Measurements from ENCODE around the gene RIPK3. TPM values are rescaled to one million over a fixed set of nuclear protein-coding genes. Genes with fewer than 3 reads are reported as not detected.
A peak's percentile ranks its signal among the peaks of the same experiment; 100 is the strongest.
"Not testable (repeated sequence)": the region's sequence is repeated elsewhere in the genome, so short reads cannot be mapped to it uniquely, and the experiment has no call there.

The RIPK3 gene
- total RNA-seq, 1 donor from 2014 or later = 14.5 TPM

GRCh38 chr14:24332268-24332993, 7.4 kb downstream of the RIPK3 start:
- Mint-ChIP-seq H3K27ac (peak overlapping the region; percentile 27), H3K9me3 (no peaks in the 10 kb centered on the region), H3K27me3 (ENCODE audit: insufficient read depth) (peaks cover 29% of the 10 kb centered on the region), H3K36me3 (ENCODE audit: low read depth) (peaks cover 17% of the 10 kb centered on the region), H3K4me1 (ENCODE audit: low read depth) (peaks cover 58% of the 10 kb centered on the region), H3K4me3 (peak overlapping the region; percentile 80)
- intact Hi-C loops (cut with micrococcal nuclease) = loop anchor here (1.0 to 10.0 kb wide), 5 partner anchors 20 to 342 kb away; partner anchors contain the start of genes RABGGTA and TINF2
- DNase-seq (ENCODE audit: low spot score) = peak; percentile 79

GRCh38 chr14:24331731-24332267, 8.0 kb downstream of the RIPK3 start:
- peak overlapping the region; percentile 80 for H3K4me3 Mint-ChIP-seq
- H3K4me1 Mint-ChIP-seq (ENCODE audit: low read depth) = peaks cover 63% of the 10 kb centered on the region
- no peak for DNase-seq (ENCODE audit: low spot score)
- H3K27ac Mint-ChIP-seq = peak overlapping the region; percentile 27
- intact Hi-C loops (cut with micrococcal nuclease) = loop anchor here (1.0 to 10.0 kb wide), 5 partner anchors 19 to 343 kb away; partner anchors contain the start of genes RABGGTA and TINF2
- H3K9me3 Mint-ChIP-seq = no peaks in the 10 kb centered on the region
- peaks cover 12% of the 10 kb centered on the region for H3K36me3 Mint-ChIP-seq (ENCODE audit: low read depth)
- peaks cover 32% of the 10 kb centered on the region for H3K27me3 Mint-ChIP-seq (ENCODE audit: insufficient read depth)

- Mint-ChIP-seq H3K9me3 (no peaks in the 10 kb centered on the region), H3K27ac (no peak overlapping the region), H3K36me3 (ENCODE audit: low read depth) (peaks cover 6% of the 10 kb centered on the region), H3K27me3 (ENCODE audit: insufficient read depth) (peaks cover 28% of the 10 kb centered on the region), H3K4me1 (ENCODE audit: low read depth) (peaks cover 58% of the 10 kb centered on the region), H3K4me3 (no peak overlapping the region)
- intact Hi-C loops (cut with micrococcal nuclease) = loop anchor here (10.0 kb wide), 1 partner anchor 344 kb away; no protein-coding TSS in a partner anchor
- no peak for DNase-seq (ENCODE audit: low spot score)
Measured at GRCh38 chr14:24330973-24331674, 8.7 kb downstream of the RIPK3 start.

GRCh38 chr14:24329736-24330135, 10.1 kb downstream of the RIPK3 start:
- intact Hi-C loops (cut with micrococcal nuclease) = loop anchor here (10.0 kb wide), 1 partner anchor 345 kb away; no protein-coding TSS in a partner anchor
- Mint-ChIP-seq H3K9me3 (no peaks in the 10 kb centered on the region), H3K4me3 (no peak overlapping the region), H3K27ac (peak overlapping the region; percentile 7), H3K4me1 (ENCODE audit: low read depth) (peaks cover 48% of the 10 kb centered on the region), H3K36me3 (ENCODE audit: low read depth) (no peaks in the 10 kb centered on the region), H3K27me3 (ENCODE audit: insufficient read depth) (peaks cover 23% of the 10 kb centered on the region)
- DNase-seq (ENCODE audit: low spot score) = no peak

- intact Hi-C loops (cut with micrococcal nuclease) = no loop called here
- H3K36me3 Mint-ChIP-seq (ENCODE audit: low read depth) = no peaks in the 10 kb centered on the region
- DNase-seq (ENCODE audit: low spot score) = no peak
- no peak overlapping the region for H3K4me3 Mint-ChIP-seq
- peaks cover 21% of the 10 kb centered on the region for H3K27me3 Mint-ChIP-seq (ENCODE audit: insufficient read depth)
- H3K9me3 Mint-ChIP-seq = no peaks in the 10 kb centered on the region
- no peak overlapping the region for H3K27ac Mint-ChIP-seq
- peaks cover 48% of the 10 kb centered on the region for H3K4me1 Mint-ChIP-seq (ENCODE audit: low read depth)
Measured at GRCh38 chr14:24329073-24329663, 10.6 kb downstream of the RIPK3 start.

GRCh38 chr14:24327914-24328313, 11.9 kb downstream of the RIPK3 start:
- intact Hi-C loops (cut with micrococcal nuclease) = loop anchor here (1.0 kb wide), 1 partner anchor 103 kb away; no protein-coding TSS in a partner anchor
- H3K36me3 Mint-ChIP-seq (ENCODE audit: low read depth); H3K9me3 Mint-ChIP-seq; H3K4me3 Mint-ChIP-seq; H3K27ac Mint-ChIP-seq; DNase-seq (ENCODE audit: low spot score): not testable (repeated sequence)
- H3K4me1 Mint-ChIP-seq (ENCODE audit: low read depth) = peaks cover 47% of the 10 kb centered on the region
- peaks cover 12% of the 10 kb centered on the region for H3K27me3 Mint-ChIP-seq (ENCODE audit: insufficient read depth)

- Mint-ChIP-seq H3K4me3 (no peak overlapping the region), H3K27me3 (ENCODE audit: insufficient read depth) (peaks cover 12% of the 10 kb centered on the region), H3K27ac (no peak overlapping the region), H3K36me3 (ENCODE audit: low read depth) (no peaks in the 10 kb centered on the region), H3K9me3 (no peaks in the 10 kb centered on the region), H3K4me1 (ENCODE audit: low read depth) (peaks cover 41% of the 10 kb centered on the region)
- intact Hi-C loops (cut with micrococcal nuclease) = no loop called here
- DNase-seq (ENCODE audit: low spot score) = no peak
Measured at GRCh38 chr14:24327303-24327702, 12.5 kb downstream of the RIPK3 start.

- no peak for DNase-seq (ENCODE audit: low spot score)
- Mint-ChIP-seq H3K27me3 (ENCODE audit: insufficient read depth) (peaks cover 11% of the 10 kb centered on the region), H3K9me3 (no peaks in the 10 kb centered on the region), H3K36me3 (ENCODE audit: low read depth) (no peaks in the 10 kb centered on the region), H3K4me1 (ENCODE audit: low read depth) (peaks cover 32% of the 10 kb centered on the region), H3K4me3 (no peak overlapping the region), H3K27ac (no peak overlapping the region)
- intact Hi-C loops (cut with micrococcal nuclease) = no loop called here
Measured at GRCh38 chr14:24325963-24326362, 13.8 kb downstream of the RIPK3 start.

GRCh38 chr14:24325041-24325530, 14.7 kb downstream of the RIPK3 start:
- intact Hi-C loops (cut with micrococcal nuclease) = no loop called here
- no peak for DNase-seq (ENCODE audit: low spot score)
- peaks cover 27% of the 10 kb centered on the region for H3K4me1 Mint-ChIP-seq (ENCODE audit: low read depth)
- no peak overlapping the region for H3K4me3 Mint-ChIP-seq
- peaks cover 5% of the 10 kb centered on the region for H3K27me3 Mint-ChIP-seq (ENCODE audit: insufficient read depth)
- no peaks in the 10 kb centered on the region for H3K36me3 Mint-ChIP-seq (ENCODE audit: low read depth)
- no peaks in the 10 kb centered on the region for H3K9me3 Mint-ChIP-seq
- H3K27ac Mint-ChIP-seq = no peak overlapping the region

GRCh38 chr14:24324024-24324423, 15.8 kb downstream of the RIPK3 start:
- Mint-ChIP-seq H3K4me3 (no peak overlapping the region), H3K4me1 (ENCODE audit: low read depth) (peaks cover 16% of the 10 kb centered on the region), H3K27ac (no peak overlapping the region), H3K36me3 (ENCODE audit: low read depth) (no peaks in the 10 kb centered on the region), H3K27me3 (ENCODE audit: insufficient read depth) (peaks cover 7% of the 10 kb centered on the region), H3K9me3 (no peaks in the 10 kb centered on the region)
- intact Hi-C loops (cut with micrococcal nuclease) = no loop called here
- DNase-seq (ENCODE audit: low spot score) = no peak

GRCh38 chr14:24323341-24323740, 16.4 kb downstream of the RIPK3 start:
- H3K27ac Mint-ChIP-seq = no peak overlapping the region
- H3K9me3 Mint-ChIP-seq = no peaks in the 10 kb centered on the region
- H3K27me3 Mint-ChIP-seq (ENCODE audit: insufficient read depth) = peaks cover 7% of the 10 kb centered on the region
- H3K4me1 Mint-ChIP-seq (ENCODE audit: low read depth) = peaks cover 9% of the 10 kb centered on the region
- intact Hi-C loops (cut with micrococcal nuclease) = no loop called here
- DNase-seq (ENCODE audit: low spot score) = no peak
- no peak overlapping the region for H3K4me3 Mint-ChIP-seq
- no peaks in the 10 kb centered on the region for H3K36me3 Mint-ChIP-seq (ENCODE audit: low read depth)

GRCh38 chr14:24322672-24323071, 17.1 kb downstream of the RIPK3 start:
- intact Hi-C loops (cut with micrococcal nuclease) = no loop called here
- Mint-ChIP-seq H3K27ac (no peak overlapping the region), H3K4me3 (no peak overlapping the region), H3K9me3 (no peaks in the 10 kb centered on the region), H3K36me3 (ENCODE audit: low read depth) (peaks cover 1% of the 10 kb centered on the region), H3K27me3 (ENCODE audit: insufficient read depth) (peaks cover 7% of the 10 kb centered on the region), H3K4me1 (ENCODE audit: low read depth) (peaks cover 11% of the 10 kb centered on the region)
- DNase-seq (ENCODE audit: low spot score) = no peak

Data from activated T-helper 1 cell treated with anti-CD3 and anti-CD28 coated beads, Interleukin-12 subunit alpha, Interleukin-12 subunit beta, Interleukin-2, Interleukin-4 antibody, amounts not matched to agents 30 ng/mL and 10 ng/mL and 1 ng/mL, durations not matched to agents 14 hours and 24 hours and 36 hours (primary cell).